ENCODE measurements around the gene ACKR3. TPM values are rescaled to one million over a fixed set of nuclear protein-coding genes. Genes with fewer than 3 reads are reported as not detected.

ACKR3 gene
- total RNA-seq (1 to 10 TPM in 1 of 2 experiments, under 1 TPM in 1; 0.90 to 1.6 TPM), polyA plus RNA-seq (5.5 TPM)

DNA sequence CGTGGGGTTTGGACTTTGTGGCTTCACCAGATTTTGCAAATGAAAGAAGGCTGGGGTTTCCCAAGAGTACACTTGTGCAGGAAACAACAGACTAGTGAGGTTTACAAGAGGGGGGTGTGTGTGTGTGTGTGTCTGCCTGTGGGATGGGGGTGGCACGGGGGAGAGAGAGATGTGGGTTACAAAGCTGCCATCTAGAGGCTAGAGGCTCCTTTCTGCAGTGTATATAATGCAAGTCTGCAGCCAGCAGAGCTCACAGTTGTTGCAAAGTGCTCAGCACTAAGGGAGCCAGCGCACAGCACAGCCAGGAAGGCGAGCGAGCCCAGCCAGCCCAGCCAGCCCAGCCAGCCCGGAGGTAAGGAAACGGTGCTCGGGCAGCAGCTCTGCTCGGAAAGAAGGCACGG lies at the start of gene ACKR3:
ACKR3 (plus strand) TSS at position 253 of the 401 bp plus-strand sequence. CDS start 10,641 bp downstream, outside the sequence.
- POLR2A ChIA-PET: interaction anchor here (0.6 to 1.3 kb wide), 4 partner anchors 21 to 469 kb away, joined by 3 to 7 read pairs (median 4); no protein-coding TSS in a partner anchor
- Mint-ChIP-seq H3K27me3 (peaks cover 0 to 3% of the 10 kb centered on the region in 2 donors), H3K36me3 (peaks cover 0 to 18% (median 2%) of the 10 kb centered on the region in 3 donors)

GRCh38 chr2:236521556-236521955 lies 48.1 kb upstream of the ACKR3 start:
- ChIA-PET CTCF (interaction anchor here (3.1 kb wide), 1 partner anchor 48 kb away, joined by 9 read pairs; the partner anchor contains the start of gene ACKR3), POLR2A (no interaction called here)
- Mint-ChIP-seq H3K4me1 (peaks cover 0 to 4% (median 0%) of the 10 kb centered on the region in 3 donors), H3K9me3 (no peaks in the 10 kb centered on the region), H3K36me3 (no peaks in the 10 kb centered on the region), H3K27ac (no peak overlapping the region), H3K4me3 (no peak overlapping the region), H3K27me3 (peaks cover 10 to 19% of the 10 kb centered on the region in 2 donors)
- Histone ChIP-seq H3K4me1 (ENCODE audit: insufficient read depth, low read length) (no peaks in the 10 kb centered on the region), H3K36me3 (ENCODE audit: insufficient read depth, low read length) (no peaks in the 10 kb centered on the region), H3K9me3 (ENCODE audit: low read length) (no peaks in the 10 kb centered on the region), H3K4me3 (ENCODE audit: low read length) (no peak overlapping the region), H3K27me3 (ENCODE audit: insufficient read depth, low read length, poor library complexity, severe bottlenecking) (no peaks in the 10 kb centered on the region), H3K27ac (ENCODE audit: low read depth, low read length) (no peak overlapping the region)
- DNase-seq: no peak

More for the DNA sequence above, at the start of gene ACKR3:
- CTCF ChIA-PET: interaction anchor here (0.6 to 4.5 kb wide), 28 partner anchors 8 to 1647 kb away, joined by 3 to 165 read pairs (median 8); partner anchors contain the start of gene COPS8
- Histone ChIP-seq H3K36me3 (ENCODE audit: insufficient read depth, low read length) (no peaks in the 10 kb centered on the region), H3K4me1 (ENCODE audit: insufficient read depth, low read length) (peaks cover 19% of the 10 kb centered on the region), H3K4me3 (ENCODE audit: low read length) (peak within 1 kb of the TSS; percentile 57), H3K27me3 (ENCODE audit: insufficient read depth, low read length, poor library complexity, severe bottlenecking) (no peaks in the 10 kb centered on the region), H3K9me3 (ENCODE audit: low read length) (no peaks in the 10 kb centered on the region), H3K27ac (ENCODE audit: low read depth, low read length) (no peak within 1 kb of the TSS)
- H3K9me3 Mint-ChIP-seq: no peaks in the 10 kb centered on the region
- H3K27ac Mint-ChIP-seq: peak within 1 kb of the TSS; percentile 2 to 79 (median 68)
- peak; percentile 61 to 86 (median 75) for DNase-seq
- peaks cover 19 to 41% (median 20%) of the 10 kb centered on the region in 3 donors for H3K4me1 Mint-ChIP-seq
- H3K4me3 Mint-ChIP-seq: peak within 1 kb of the TSS; percentile 10 to 84 (median 73)

DNA sequence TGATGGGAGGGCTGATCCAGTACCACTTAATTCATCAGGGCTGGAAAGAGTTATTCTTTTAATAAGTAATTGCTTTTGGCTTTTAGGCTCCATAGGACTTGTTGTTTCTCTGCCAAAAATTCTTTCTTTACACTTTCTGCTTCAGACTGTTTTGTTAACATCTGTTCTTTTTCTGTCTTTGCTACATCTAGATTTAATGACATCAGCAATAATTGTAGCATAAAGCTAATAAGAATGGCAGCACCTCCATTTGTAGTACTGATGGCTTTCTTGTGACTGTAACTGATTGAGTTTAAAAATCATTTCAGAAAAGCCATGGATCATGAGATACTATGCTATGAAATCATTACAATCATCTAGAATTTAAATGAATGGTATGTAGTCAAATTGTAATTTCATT lies 46.4 kb upstream of the ACKR3 start:
- H3K27ac Mint-ChIP-seq: no peak overlapping the region
- DNase-seq: no peak
- no peaks in the 10 kb centered on the region for H3K36me3 Mint-ChIP-seq
- H3K9me3 Mint-ChIP-seq: no peaks in the 10 kb centered on the region
- ChIA-PET POLR2A (no interaction called here), CTCF (interaction anchor here (2.7 to 3.1 kb wide), 2 partner anchors 10 to 46 kb away, joined by 9 to 17 read pairs; partner anchors contain the start of gene ACKR3)
- H3K9me3 ChIP-seq (ENCODE audit: low read length): no peaks in the 10 kb centered on the region
- H3K4me1 ChIP-seq (ENCODE audit: insufficient read depth, low read length): no peaks in the 10 kb centered on the region
- H3K36me3 ChIP-seq (ENCODE audit: insufficient read depth, low read length): no peaks in the 10 kb centered on the region
- peaks cover 0 to 4% (median 0%) of the 10 kb centered on the region in 3 donors for H3K4me1 Mint-ChIP-seq
- H3K4me3 ChIP-seq (ENCODE audit: low read length): no peak overlapping the region
- H3K27me3 Mint-ChIP-seq: peaks cover 12 to 19% of the 10 kb centered on the region in 2 donors
- no peaks in the 10 kb centered on the region for H3K27me3 ChIP-seq (ENCODE audit: insufficient read depth, low read length, poor library complexity, severe bottlenecking)
- no peak overlapping the region for H3K27ac ChIP-seq (ENCODE audit: low read depth, low read length)
- no peak overlapping the region for H3K4me3 Mint-ChIP-seq

- Histone ChIP-seq H3K27ac (ENCODE audit: low read depth, low read length) (no peak overlapping the region), H3K27me3 (ENCODE audit: insufficient read depth, low read length, poor library complexity, severe bottlenecking) (no peaks in the 10 kb centered on the region), H3K4me1 (ENCODE audit: insufficient read depth, low read length) (no peaks in the 10 kb centered on the region), H3K4me3 (ENCODE audit: low read length) (no peak overlapping the region), H3K9me3 (ENCODE audit: low read length) (no peaks in the 10 kb centered on the region), H3K36me3 (ENCODE audit: insufficient read depth, low read length) (no peaks in the 10 kb centered on the region)
- DNase-seq: no peak
- peaks cover 10 to 12% of the 10 kb centered on the region in 2 donors for H3K27me3 Mint-ChIP-seq
- CTCF ChIA-PET: interaction anchor here (1.4 kb wide), 1 partner anchor 44 kb away, joined by 3 read pairs; the partner anchor contains the start of gene ACKR3
- H3K36me3 Mint-ChIP-seq: no peaks in the 10 kb centered on the region
- POLR2A ChIA-PET: no interaction called here
- no peak overlapping the region for H3K4me3 Mint-ChIP-seq
- H3K4me1 Mint-ChIP-seq: peaks cover 0 to 4% (median 0%) of the 10 kb centered on the region in 3 donors
- H3K27ac Mint-ChIP-seq: no peak overlapping the region
- H3K9me3 Mint-ChIP-seq: no peaks in the 10 kb centered on the region
These were observed 44.1 kb upstream of the ACKR3 start for GRCh38 chr2:236525411-236525997.

DNA sequence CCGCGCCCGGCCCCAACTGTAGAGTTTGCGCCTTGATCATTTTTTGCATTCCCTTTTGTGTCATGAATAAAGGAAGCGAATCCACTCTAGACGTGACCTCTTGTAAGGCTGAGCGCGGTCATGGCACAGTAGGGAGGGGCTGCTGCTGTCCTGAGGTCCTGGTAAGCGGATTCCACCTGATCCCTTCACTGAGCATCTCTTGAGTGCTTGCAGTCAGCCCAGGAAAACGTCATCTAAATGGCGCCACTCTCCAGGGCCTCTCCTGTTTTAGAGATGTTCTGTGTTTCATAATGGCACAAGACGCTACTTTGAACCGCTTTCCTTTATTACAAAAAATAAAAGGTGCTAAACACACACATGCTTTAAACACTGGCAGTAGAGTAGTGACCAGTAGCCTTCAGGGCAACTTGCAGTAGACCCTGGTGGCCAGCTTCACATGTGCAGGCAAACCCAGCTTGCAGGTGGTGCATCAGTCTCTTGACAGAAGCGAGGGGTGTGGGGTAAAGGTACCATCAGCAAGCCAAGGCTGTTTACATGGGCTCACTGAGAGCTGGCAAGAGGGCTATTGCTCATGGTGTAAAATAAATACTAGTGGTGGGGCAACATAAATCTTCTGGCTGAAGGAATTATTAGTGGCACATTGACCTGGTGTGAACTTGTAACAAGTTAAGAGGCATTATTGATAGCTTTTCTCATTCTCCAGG lies 43.0 kb upstream of the ACKR3 start:
- no peak overlapping the region for H3K4me3 ChIP-seq (ENCODE audit: low read length)
- no peak overlapping the region for H3K4me3 Mint-ChIP-seq
- H3K27ac ChIP-seq (ENCODE audit: low read depth, low read length): no peak overlapping the region
- no peaks in the 10 kb centered on the region for H3K4me1 ChIP-seq (ENCODE audit: insufficient read depth, low read length)
- peaks cover 9 to 12% of the 10 kb centered on the region in 2 donors for H3K27me3 Mint-ChIP-seq
- peaks cover 0 to 4% (median 0%) of the 10 kb centered on the region in 3 donors for H3K4me1 Mint-ChIP-seq
- ChIA-PET POLR2A (no interaction called here), CTCF (interaction anchor here (2.0 to 2.5 kb wide), 3 partner anchors 10 to 43 kb away, joined by 7 to 12 read pairs (median 9); partner anchors contain the start of gene ACKR3)
- H3K36me3 Mint-ChIP-seq: no peaks in the 10 kb centered on the region
- H3K27me3 ChIP-seq (ENCODE audit: insufficient read depth, low read length, poor library complexity, severe bottlenecking): no peaks in the 10 kb centered on the region
- no peaks in the 10 kb centered on the region for H3K36me3 ChIP-seq (ENCODE audit: insufficient read depth, low read length)
- no peaks in the 10 kb centered on the region for H3K9me3 Mint-ChIP-seq
- no peak overlapping the region for H3K27ac Mint-ChIP-seq
- DNase-seq: no peak
- H3K9me3 ChIP-seq (ENCODE audit: low read length): no peaks in the 10 kb centered on the region

DNA sequence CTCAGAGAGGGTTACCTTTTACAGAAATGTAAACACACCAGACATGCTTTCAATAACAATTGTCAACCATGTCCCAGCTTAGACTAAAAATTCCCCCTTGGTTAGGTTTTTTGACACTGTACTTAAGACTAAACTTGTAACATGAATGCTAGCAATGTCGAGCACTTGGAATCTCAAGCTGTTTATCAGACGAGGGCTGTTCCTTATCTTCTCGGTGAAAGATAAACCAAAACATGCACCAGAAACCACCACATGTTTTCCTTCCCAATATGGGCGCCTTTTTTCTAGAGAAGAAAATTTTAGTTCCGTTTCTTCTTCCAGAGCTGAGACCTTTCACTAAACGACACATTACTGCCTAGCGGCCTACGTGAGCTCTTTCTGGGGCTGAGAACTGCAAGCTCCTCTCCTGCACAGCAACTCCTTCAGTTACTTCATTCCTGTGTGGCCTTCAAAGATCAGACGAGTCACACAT lies 42.4 kb upstream of the ACKR3 start:
- no peak for DNase-seq
- H3K9me3 Mint-ChIP-seq: no peaks in the 10 kb centered on the region
- H3K27me3 Mint-ChIP-seq: peaks cover 9 to 12% of the 10 kb centered on the region in 2 donors
- H3K4me1 Mint-ChIP-seq: no peaks in the 10 kb centered on the region
- Histone ChIP-seq H3K9me3 (ENCODE audit: low read length) (no peaks in the 10 kb centered on the region), H3K27me3 (ENCODE audit: insufficient read depth, low read length, poor library complexity, severe bottlenecking) (no peaks in the 10 kb centered on the region), H3K4me1 (ENCODE audit: insufficient read depth, low read length) (no peaks in the 10 kb centered on the region), H3K4me3 (ENCODE audit: low read length) (no peak overlapping the region), H3K27ac (ENCODE audit: low read depth, low read length) (no peak overlapping the region), H3K36me3 (ENCODE audit: insufficient read depth, low read length) (no peaks in the 10 kb centered on the region)
- ChIA-PET POLR2A (no interaction called here), CTCF (interaction anchor here (1.0 to 2.5 kb wide), 4 partner anchors 9 to 42 kb away, joined by 3 to 12 read pairs (median 8); partner anchors contain the start of gene ACKR3)
- H3K4me3 Mint-ChIP-seq: no peak overlapping the region
- H3K36me3 Mint-ChIP-seq: no peaks in the 10 kb centered on the region
- H3K27ac Mint-ChIP-seq: no peak overlapping the region

- H3K27ac Mint-ChIP-seq: no peak overlapping the region
- H3K36me3 Mint-ChIP-seq: peaks cover 0 to 4% (median 0%) of the 10 kb centered on the region in 3 donors
- H3K4me1 Mint-ChIP-seq: peaks cover 0 to 1% (median 0%) of the 10 kb centered on the region in 3 donors
- H3K36me3 ChIP-seq (ENCODE audit: insufficient read depth, low read length): no peaks in the 10 kb centered on the region
- peaks cover 5 to 8% of the 10 kb centered on the region in 2 donors for H3K27me3 Mint-ChIP-seq
- POLR2A ChIA-PET: no interaction called here
- H3K9me3 ChIP-seq (ENCODE audit: low read length): no peaks in the 10 kb centered on the region
- H3K4me3 Mint-ChIP-seq: no peak overlapping the region
- H3K4me3 ChIP-seq (ENCODE audit: low read length): no peak overlapping the region
- H3K4me1 ChIP-seq (ENCODE audit: insufficient read depth, low read length): no peaks in the 10 kb centered on the region
- no peaks in the 10 kb centered on the region for H3K9me3 Mint-ChIP-seq
- CTCF ChIA-PET: interaction anchor here (0.6 kb wide), 1 partner anchor 40 kb away, joined by 3 read pairs; the partner anchor contains the start of gene ACKR3
- no peaks in the 10 kb centered on the region for H3K27me3 ChIP-seq (ENCODE audit: insufficient read depth, low read length, poor library complexity, severe bottlenecking)
- no peak for DNase-seq
- no peak overlapping the region for H3K27ac ChIP-seq (ENCODE audit: low read depth, low read length)
These were observed 40.0 kb upstream of the ACKR3 start for GRCh38 chr2:236529606-236530005.
